Ovary (tissue), 3 donors: ENCODE data around the gene JSRP1.

Experiments used
- EP300 ChIP-seq: sonication (generic); formaldehyde crosslinking; IDR thresholded peaks from one replicate; pipeline ENCODE4 v1.6.1; 2017; ENCODE audit warnings: antibody characterized with exemption
- POLR2A ChIP-seq: fragments of 450-650 bp; IDR thresholded peaks from one replicate; pipeline ENCODE4 v1.6.1; 2017; ENCODE audit warnings: antibody characterized with exemption, mild to moderate bottlenecking, moderate library complexity
- TF ChIP-seq, protein P1 (sequence below), 3 donors: fragments of 450-650 bp in 2 of 3; fragments of 200-600 bp in 1 of 3; IDR thresholded peaks; one replicate each; pipeline versions ENCODE4 v1.5.1 to v1.8.0; 2016 to 2022; ENCODE audit warnings: antibody characterized with exemption in 3 of 3, mild to moderate bottlenecking in 1 of 3
- donor health status: DM: no; HTN: no; CAD: no.

DNA sequence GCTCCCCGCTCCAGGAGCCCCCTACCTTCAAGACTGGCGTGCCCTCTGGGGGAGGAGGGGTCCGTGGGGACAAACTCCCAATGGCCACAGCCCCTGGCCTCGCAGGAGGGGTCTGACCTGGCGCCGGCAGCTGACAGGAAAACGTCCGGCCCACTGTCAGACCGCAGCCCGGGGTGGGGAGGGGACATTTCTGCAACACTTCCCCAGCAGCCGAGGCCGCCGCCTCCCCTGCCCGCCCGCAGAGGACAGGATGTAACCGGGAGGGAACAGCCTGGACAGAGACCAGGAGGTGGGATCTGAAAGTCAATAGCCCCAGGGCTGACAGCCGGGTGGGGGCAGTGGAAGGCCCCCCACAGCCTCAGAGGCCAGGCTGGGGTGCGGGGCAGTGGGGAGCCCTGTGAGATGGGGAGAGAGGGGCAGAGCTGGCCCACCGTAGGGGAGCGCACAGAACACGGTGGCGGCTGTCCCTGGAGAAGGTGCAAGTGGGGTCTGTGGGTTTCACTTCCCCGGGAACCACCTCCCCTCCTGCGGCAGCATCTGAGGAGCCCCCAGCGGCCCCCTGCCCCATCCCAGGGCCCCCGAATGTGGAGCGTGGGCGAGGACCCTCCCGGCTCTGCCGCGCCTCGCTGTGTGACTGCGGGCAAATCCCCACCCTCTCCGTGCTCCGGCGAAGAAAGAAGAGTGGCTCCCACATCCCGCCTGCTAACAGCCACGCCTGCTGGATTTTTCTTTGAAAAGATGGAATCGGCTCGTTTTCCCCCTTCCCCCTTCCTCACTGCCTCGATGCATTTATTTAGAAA is 26.0 kb upstream of the JSRP1 start, which contains the start of gene PEAK3:
- TF ChIP-seq, protein P1, sequence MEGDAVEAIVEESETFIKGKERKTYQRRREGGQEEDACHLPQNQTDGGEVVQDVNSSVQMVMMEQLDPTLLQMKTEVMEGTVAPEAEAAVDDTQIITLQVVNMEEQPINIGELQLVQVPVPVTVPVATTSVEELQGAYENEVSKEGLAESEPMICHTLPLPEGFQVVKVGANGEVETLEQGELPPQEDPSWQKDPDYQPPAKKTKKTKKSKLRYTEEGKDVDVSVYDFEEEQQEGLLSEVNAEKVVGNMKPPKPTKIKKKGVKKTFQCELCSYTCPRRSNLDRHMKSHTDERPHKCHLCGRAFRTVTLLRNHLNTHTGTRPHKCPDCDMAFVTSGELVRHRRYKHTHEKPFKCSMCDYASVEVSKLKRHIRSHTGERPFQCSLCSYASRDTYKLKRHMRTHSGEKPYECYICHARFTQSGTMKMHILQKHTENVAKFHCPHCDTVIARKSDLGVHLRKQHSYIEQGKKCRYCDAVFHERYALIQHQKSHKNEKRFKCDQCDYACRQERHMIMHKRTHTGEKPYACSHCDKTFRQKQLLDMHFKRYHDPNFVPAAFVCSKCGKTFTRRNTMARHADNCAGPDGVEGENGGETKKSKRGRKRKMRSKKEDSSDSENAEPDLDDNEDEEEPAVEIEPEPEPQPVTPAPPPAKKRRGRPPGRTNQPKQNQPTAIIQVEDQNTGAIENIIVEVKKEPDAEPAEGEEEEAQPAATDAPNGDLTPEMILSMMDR (IDR thresholded peaks at IDR 0.05): no peak
- TF ChIP-seq EP300 (no peak), POLR2A (no peak)
